ENCODE data around the gene PHF24.
"Not testable (repeated sequence)": the region's sequence is repeated elsewhere in the genome, so short reads cannot be mapped to it uniquely, and the experiment has no call there.

PHF24 gene

DNA sequence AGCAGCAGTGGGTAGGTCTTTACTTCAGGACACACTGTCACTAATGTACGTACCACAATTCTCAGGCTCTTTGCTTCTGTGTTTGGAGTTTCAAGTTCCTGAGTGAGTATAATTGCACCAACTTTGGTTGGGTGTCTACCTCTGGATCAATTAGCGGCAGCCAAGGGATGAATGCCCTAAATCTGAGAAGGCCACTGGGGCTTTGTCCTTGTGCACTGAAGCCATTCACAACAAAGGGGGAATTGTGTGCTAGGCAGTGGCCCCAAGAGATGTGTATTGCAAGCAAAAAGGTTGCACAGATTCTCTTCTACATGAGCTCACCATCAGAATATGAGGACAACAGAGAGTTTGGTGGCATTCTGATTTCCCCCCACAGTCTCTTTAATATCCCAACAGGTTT lies 3.9 kb upstream of the PHF24 start:
- TF ChIP-seq, protein P1, sequence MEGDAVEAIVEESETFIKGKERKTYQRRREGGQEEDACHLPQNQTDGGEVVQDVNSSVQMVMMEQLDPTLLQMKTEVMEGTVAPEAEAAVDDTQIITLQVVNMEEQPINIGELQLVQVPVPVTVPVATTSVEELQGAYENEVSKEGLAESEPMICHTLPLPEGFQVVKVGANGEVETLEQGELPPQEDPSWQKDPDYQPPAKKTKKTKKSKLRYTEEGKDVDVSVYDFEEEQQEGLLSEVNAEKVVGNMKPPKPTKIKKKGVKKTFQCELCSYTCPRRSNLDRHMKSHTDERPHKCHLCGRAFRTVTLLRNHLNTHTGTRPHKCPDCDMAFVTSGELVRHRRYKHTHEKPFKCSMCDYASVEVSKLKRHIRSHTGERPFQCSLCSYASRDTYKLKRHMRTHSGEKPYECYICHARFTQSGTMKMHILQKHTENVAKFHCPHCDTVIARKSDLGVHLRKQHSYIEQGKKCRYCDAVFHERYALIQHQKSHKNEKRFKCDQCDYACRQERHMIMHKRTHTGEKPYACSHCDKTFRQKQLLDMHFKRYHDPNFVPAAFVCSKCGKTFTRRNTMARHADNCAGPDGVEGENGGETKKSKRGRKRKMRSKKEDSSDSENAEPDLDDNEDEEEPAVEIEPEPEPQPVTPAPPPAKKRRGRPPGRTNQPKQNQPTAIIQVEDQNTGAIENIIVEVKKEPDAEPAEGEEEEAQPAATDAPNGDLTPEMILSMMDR (IDR thresholded peaks at IDR 0.05; ENCODE audit: insufficient read depth, low read length, poor library complexity, severe bottlenecking): no peak

DNA sequence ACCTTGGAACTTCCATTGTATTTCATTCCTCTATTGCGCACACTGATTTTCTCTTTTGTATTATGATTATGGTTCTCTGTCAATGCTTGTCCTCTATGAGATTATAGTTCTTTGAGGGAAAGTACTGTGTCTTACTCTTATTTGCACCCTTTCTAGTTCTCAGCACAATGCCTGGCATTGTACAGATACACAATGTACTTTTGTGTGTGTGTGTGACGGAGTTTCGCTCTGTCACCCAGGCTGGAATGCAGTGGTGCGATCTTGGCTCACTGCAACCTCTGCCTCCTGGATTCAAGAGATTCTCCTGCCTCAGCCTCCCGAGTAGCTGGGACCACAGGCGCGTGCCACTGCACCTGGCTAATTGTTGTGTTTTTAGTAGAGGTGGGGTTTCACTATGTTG lies 2.0 kb upstream of the PHF24 start:
- H3K36me3 ChIP-seq (ENCODE audit: control insufficient read depth, insufficient read depth, low read length); H3K27me3 ChIP-seq (replicated peaks; ENCODE audit: control insufficient read depth, insufficient read depth, low read length); H3K4me3 ChIP-seq (replicated peaks; ENCODE audit: low read depth, low read length); DNase-seq (ENCODE audit: extremely low read depth, insufficient read length): not testable (repeated sequence)

More for the DNA sequence above, 3.9 kb upstream of the PHF24 start:
- no peaks in the 10 kb centered on the region; the same call in 1 of the 2 replicates for H3K27me3 ChIP-seq (replicated peaks; ENCODE audit: control insufficient read depth, insufficient read depth, low read length)
- no peak overlapping the region for H3K4me3 ChIP-seq (replicated peaks; ENCODE audit: low read depth, low read length)
- DNase-seq (ENCODE audit: extremely low read depth, insufficient read length): no peak
- H3K36me3 ChIP-seq (ENCODE audit: control insufficient read depth, insufficient read depth, low read length): no peaks in the 10 kb centered on the region

DNA sequence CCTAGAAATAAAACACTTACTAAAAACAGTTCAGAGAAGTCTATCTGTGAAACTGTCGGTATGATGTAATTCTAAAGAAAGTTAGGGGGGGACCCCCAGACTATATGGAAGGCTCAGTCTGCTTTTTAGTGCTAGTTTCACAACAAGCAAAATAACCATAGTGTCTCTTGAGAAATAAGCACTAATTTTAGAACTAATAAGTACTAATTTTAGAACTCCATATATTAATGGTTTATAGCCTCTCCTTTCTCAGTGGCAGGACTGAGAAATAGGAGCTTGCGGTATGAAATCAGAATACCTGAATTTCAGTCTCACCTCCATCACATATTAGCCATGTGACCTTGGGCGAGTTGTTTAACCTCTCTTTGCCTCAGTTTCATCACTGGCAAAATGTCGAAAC lies 1.4 kb upstream of the PHF24 start:
- H3K27me3 ChIP-seq (replicated peaks; ENCODE audit: control insufficient read depth, insufficient read depth, low read length): peaks cover 1% of the 10 kb centered on the region
- H3K4me3 ChIP-seq (replicated peaks; ENCODE audit: low read depth, low read length): no peak overlapping the region
- H3K36me3 ChIP-seq (ENCODE audit: control insufficient read depth, insufficient read depth, low read length): no peaks in the 10 kb centered on the region
- DNase-seq (ENCODE audit: extremely low read depth, insufficient read length): peak; percentile 31
- TF ChIP-seq, protein P1 (IDR thresholded peaks at IDR 0.05; ENCODE audit: insufficient read depth, low read length, poor library complexity, severe bottlenecking): no peak

DNA sequence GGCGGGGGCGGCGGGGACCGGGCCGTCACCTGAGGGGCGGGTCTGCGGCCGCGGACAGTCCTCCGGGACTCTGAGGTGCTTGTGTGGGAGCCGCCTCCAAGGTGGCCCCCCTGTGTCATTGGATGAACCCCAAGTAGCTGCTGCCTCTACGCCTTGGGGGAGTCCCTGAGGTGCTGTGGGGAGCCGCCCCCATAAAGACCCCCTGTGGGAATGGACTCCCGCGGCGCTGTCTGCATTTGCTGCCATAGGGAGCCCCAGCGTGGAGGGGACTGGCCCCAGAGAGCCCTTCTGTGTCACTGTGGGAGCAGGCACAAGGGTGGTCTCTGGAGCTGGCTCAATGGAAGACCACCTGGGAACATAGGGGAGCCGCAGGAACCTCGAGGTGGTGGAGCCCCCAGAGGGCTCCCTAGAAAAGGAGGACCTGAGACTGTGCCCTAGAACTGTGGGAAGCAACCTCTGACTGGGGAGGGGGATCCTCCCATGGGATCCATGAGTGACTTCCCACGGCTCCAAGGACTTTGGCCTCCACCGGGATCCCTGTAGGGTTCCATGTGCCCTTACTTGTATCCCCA lies 412 bp downstream of the PHF24 start:
- TF ChIP-seq, protein P1 (IDR thresholded peaks at IDR 0.05; ENCODE audit: insufficient read depth, low read length, poor library complexity, severe bottlenecking): no peak
- no peak for DNase-seq (ENCODE audit: extremely low read depth, insufficient read length)
- Histone ChIP-seq H3K36me3 (ENCODE audit: control insufficient read depth, insufficient read depth, low read length) (no peaks in the 10 kb centered on the region), H3K27me3 (replicated peaks; ENCODE audit: control insufficient read depth, insufficient read depth, low read length) (peaks cover 1% of the 10 kb centered on the region), H3K4me3 (replicated peaks; ENCODE audit: low read depth, low read length) (no peak overlapping the region; the same call in 1 of the 2 replicates)

DNA sequence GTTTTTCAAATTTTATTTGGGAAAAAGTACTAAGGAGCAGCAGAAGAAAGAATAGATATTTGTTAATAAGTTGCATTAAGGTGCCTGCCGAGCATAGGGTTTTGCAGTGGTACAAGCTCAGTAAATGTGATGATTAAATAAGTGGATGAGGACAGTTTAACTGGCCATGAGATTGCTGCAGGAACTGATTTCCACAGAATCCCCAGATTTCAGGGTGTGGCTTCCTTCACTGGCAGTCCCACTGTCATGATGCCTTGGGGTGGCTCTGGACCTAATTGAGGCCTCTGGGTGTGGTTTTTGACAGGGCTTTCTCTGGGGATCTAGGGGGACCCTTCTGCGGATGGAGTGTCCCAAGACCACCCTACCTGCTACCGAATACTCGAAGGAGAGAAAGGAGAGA lies 1.4 kb downstream of the PHF24 start:
- TF ChIP-seq, protein P1 (IDR thresholded peaks at IDR 0.05; ENCODE audit: insufficient read depth, low read length, poor library complexity, severe bottlenecking): no peak
- Histone ChIP-seq H3K27me3 (replicated peaks; ENCODE audit: control insufficient read depth, insufficient read depth, low read length) (peaks cover 1% of the 10 kb centered on the region), H3K4me3 (replicated peaks; ENCODE audit: low read depth, low read length) (no peak overlapping the region)

DNA sequence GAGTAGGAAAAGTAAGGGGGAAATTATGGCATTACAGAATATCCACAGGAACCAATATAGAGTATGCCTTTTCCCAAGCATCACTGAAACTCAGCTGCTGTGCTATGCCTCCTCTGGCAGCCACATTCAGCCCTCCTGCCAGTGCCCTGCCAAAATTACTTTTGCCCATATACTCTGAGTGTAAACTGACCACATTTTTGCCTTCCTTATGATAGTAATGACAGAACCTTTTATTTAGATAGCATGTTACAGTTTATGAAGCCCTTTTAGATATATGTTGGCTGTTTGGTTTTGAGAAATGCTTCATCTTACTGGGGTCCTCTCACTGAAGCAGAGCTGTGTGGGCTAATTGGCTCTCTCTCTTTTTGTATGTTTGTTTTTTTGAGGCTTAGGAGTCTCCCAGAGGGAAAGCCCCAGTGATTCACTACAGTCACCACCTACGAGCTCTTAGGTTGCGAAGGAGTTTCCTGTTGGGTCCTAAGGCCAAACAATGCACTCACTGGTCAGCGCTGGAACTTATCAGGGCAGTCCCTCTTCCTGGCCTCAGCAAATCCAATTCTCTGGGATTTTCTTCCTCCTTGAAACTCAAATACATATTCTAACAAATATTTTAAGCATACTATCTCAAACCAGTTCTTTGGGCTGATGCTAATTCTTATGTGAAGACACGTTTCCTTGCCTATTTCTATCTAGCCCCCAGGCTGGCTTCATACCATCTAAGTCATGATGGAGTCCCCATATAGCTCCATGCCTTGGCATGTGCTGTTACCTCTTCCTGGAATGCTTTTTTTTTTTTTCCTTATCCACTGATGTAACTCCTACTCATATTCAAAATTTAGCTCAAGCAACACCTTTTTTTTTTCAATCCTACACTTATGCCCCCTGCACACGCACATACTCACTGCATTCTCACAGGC lies 3.7 kb downstream of the PHF24 start:
- TF ChIP-seq, protein P1 (IDR thresholded peaks at IDR 0.05; ENCODE audit: insufficient read depth, low read length, poor library complexity, severe bottlenecking): no peak
- Histone ChIP-seq H3K27me3 (replicated peaks; ENCODE audit: control insufficient read depth, insufficient read depth, low read length) (peaks cover 1% of the 10 kb centered on the region), H3K36me3 (ENCODE audit: control insufficient read depth, insufficient read depth, low read length) (no peaks in the 10 kb centered on the region), H3K4me3 (replicated peaks; ENCODE audit: low read depth, low read length) (no peak overlapping the region)
- no peak for DNase-seq (ENCODE audit: extremely low read depth, insufficient read length)

More for the DNA sequence above, 1.4 kb downstream of the PHF24 start:
- no peaks in the 10 kb centered on the region for H3K36me3 ChIP-seq (ENCODE audit: control insufficient read depth, insufficient read depth, low read length)
- no peak for DNase-seq (ENCODE audit: extremely low read depth, insufficient read length)
